Measurements from ENCODE around the gene ESF1. TPM values are rescaled to one million over a fixed set of nuclear protein-coding genes. Genes with fewer than 3 reads are reported as not detected.

Gene ESF1
- total and polyA plus RNA-seq, 8 donors = 4.7 to 22.0 (median 8.4) TPM

GRCh38 chr20:13799040-13799439 lies 14.3 kb upstream of the ESF1 start:
- 61 to 91% (median 77%) methylated on average over 5 of the region's 5 CpGs for WGBS, 5 donors

GRCh38 chr20:13794667-13795066 lies 9.9 kb upstream of the ESF1 start:
- Histone ChIP-seq H3K27ac (no peak overlapping the region), H3K4me3 (no peak overlapping the region), H3K36me3 (peaks cover 65 to 100% (median 93%) of the 10 kb centered on the region in 4 donors), H3K9me3 (no peaks in the 10 kb centered on the region), H3K27me3 (no peaks in the 10 kb centered on the region), H3K4me1 (peaks cover 0 to 18% (median 6%) of the 10 kb centered on the region in 4 donors)
- intact Hi-C loops (cut with DNase I; ENCODE audit: low total_unique reads) = no loop called here
- DNase-seq = no peak
- 95 to 99% (median 97%) methylated on average over 6 of the region's 6 CpGs for WGBS, 5 donors
- no peak for TF ChIP-seq POLR2A (IDR thresholded peaks at IDR 0.05)
- no peak for TF ChIP-seq CTCF (IDR thresholded peaks at IDR 0.05)
- TF ChIP-seq EP300 (IDR thresholded peaks at IDR 0.05) = no peak
- TF ChIP-seq POLR2AphosphoS5 (IDR thresholded peaks at IDR 0.05) = no peak

More at GRCh38 chr20:13799040-13799439, 14.3 kb upstream of the ESF1 start:
- no peak for DNase-seq
- Histone ChIP-seq H3K4me1 (peaks cover 0 to 20% (median 6%) of the 10 kb centered on the region in 4 donors), H3K36me3 (peaks cover 41 to 92% (median 82%) of the 10 kb centered on the region in 4 donors), H3K27ac (no peak overlapping the region), H3K9me3 (no peaks in the 10 kb centered on the region), H3K27me3 (no peaks in the 10 kb centered on the region), H3K4me3 (no peak overlapping the region)
- intact Hi-C loops (cut with DNase I; ENCODE audit: low total_unique reads) = no loop called here
- TF ChIP-seq POLR2A (IDR thresholded peaks at IDR 0.05) (no peak), CTCF (IDR thresholded peaks at IDR 0.05) (no peak), EP300 (IDR thresholded peaks at IDR 0.05) (no peak), POLR2AphosphoS5 (IDR thresholded peaks at IDR 0.05) (no peak)

- Histone ChIP-seq H3K27me3 (no peaks in the 10 kb centered on the region), H3K27ac (no peak overlapping the region), H3K4me1 (peaks cover 0 to 24% (median 9%) of the 10 kb centered on the region in 4 donors), H3K4me3 (no peak overlapping the region), H3K9me3 (no peaks in the 10 kb centered on the region), H3K36me3 (peaks cover 69 to 91% (median 88%) of the 10 kb centered on the region in 4 donors)
- TF ChIP-seq POLR2A (IDR thresholded peaks at IDR 0.05) (no peak), EP300 (IDR thresholded peaks at IDR 0.05) (no peak), CTCF (IDR thresholded peaks at IDR 0.05) (no peak), POLR2AphosphoS5 (IDR thresholded peaks at IDR 0.05) (no peak)
- no peak for DNase-seq
- intact Hi-C loops (cut with DNase I; ENCODE audit: low total_unique reads) = no loop called here
- WGBS, 5 donors = 88 to 97% (median 95%) methylated on average over 1 of the region's 1 CpG
Measured at GRCh38 chr20:13793001-13793400, 8.3 kb upstream of the ESF1 start.

- WGBS, 5 donors = 90 to 100% (median 91%) methylated on average over 2 of the region's 2 CpGs
- intact Hi-C loops (cut with DNase I; ENCODE audit: low total_unique reads) = no loop called here
- DNase-seq = no peak
- TF ChIP-seq EP300 (IDR thresholded peaks at IDR 0.05) (no peak), POLR2AphosphoS5 (IDR thresholded peaks at IDR 0.05) (no peak), POLR2A (IDR thresholded peaks at IDR 0.05) (no peak), CTCF (IDR thresholded peaks at IDR 0.05) (no peak)
- no peaks in the 10 kb centered on the region for H3K9me3 ChIP-seq
- peaks cover 68 to 83% (median 80%) of the 10 kb centered on the region in 4 donors for H3K36me3 ChIP-seq
- no peaks in the 10 kb centered on the region for H3K27me3 ChIP-seq
- H3K4me3 ChIP-seq = no peak overlapping the region
- peaks cover 4 to 36% (median 18%) of the 10 kb centered on the region in 4 donors for H3K4me1 ChIP-seq
- H3K27ac ChIP-seq = peak overlapping the region in 1 of 5 donors; percentile 3
Measured at GRCh38 chr20:13791540-13792459, 7.1 kb upstream of the ESF1 start.

Measured in stomach (tissue), 9 donors.